OCI-LY7 (cell line): ENCODE data around the gene UCHL1. TPM values are rescaled to one million over a fixed set of nuclear protein-coding genes. Genes with fewer than 3 reads are reported as not detected.

ENCODE experiments used
- BruUV-seq: library from RNA; stranded (reverse); fragments of 400-500 nt; replicated peaks from 2 replicates; lab custom pipeline; 2021; lab: Mats Ljungman, UMichigan
- CTCF ChIA-PET: fragments of 300-600 bp; sonication (Branson Sonifier 250); formaldehyde crosslinking; loops from one replicate; lab custom pipeline; 2022; ENCODE audit warnings: antibody characterized with exemption; ENCODE audit not compliant: unreplicated experiment; lab: Charles Lee
- POLR2A ChIA-PET: fragments of 300-600 bp; sonication (Branson Sonifier 250); formaldehyde crosslinking; loops from one replicate; lab custom pipeline; 2022; ENCODE audit warnings: antibody characterized with exemption; lab: Charles Lee
- DNase-seq: peaks from one replicate; pipeline ENCODE4 v3.0.0-alpha.2; 2015; ENCODE audit warnings: low spot score
- H2AFZ ChIP-seq: fragments of 200-600 bp; sonication (generic), shearing (Covaris generic); 2 replicates; pipeline ENCODE4 v1.6.1; 2014; ENCODE audit warnings: mild to moderate bottlenecking, antibody characterized with exemption, low read length, moderate library complexity
- H3K27ac ChIP-seq: fragments of 200-600 bp; sonication (generic); 2 replicates; pipeline ENCODE4 v1.5.1; 2014; ENCODE audit warnings: mixed run types, low read depth, mild to moderate bottlenecking, moderate library complexity, low read length, inconsistent platforms; ENCODE audit not compliant: poor library complexity, severe bottlenecking
- H3K36me3 ChIP-seq: fragments of 200-600 bp; sonication (generic); 2 replicates; pipeline ENCODE4 v1.6.1; 2014; ENCODE audit warnings: mild to moderate bottlenecking, antibody characterized with exemption, low read length, moderate library complexity, mixed read lengths; ENCODE audit not compliant: insufficient read depth
- H3K4me1 ChIP-seq: fragments of 200-600 bp; sonication (generic); 2 replicates; pipeline ENCODE4 v1.5.1; 2014; ENCODE audit warnings: mild to moderate bottlenecking, low read length; ENCODE audit not compliant: insufficient read depth, poor library complexity, severe bottlenecking
- H3K4me2 ChIP-seq: fragments of 200-600 bp; sonication (generic); 2 replicates; pipeline ENCODE4 v1.6.1; 2014; ENCODE audit warnings: mild to moderate bottlenecking, low read length
- H3K4me3 ChIP-seq: fragments of 200-600 bp; sonication (generic); 2 replicates; pipeline ENCODE4 v1.5.1; 2014; ENCODE audit warnings: mild to moderate bottlenecking, low read depth, low read length; ENCODE audit not compliant: poor library complexity, severe bottlenecking
- H3K79me2 ChIP-seq: fragments of 200-600 bp; sonication (generic); 2 replicates; pipeline ENCODE4 v1.6.1; 2016; ENCODE audit warnings: low read depth, mild to moderate bottlenecking, low read length, moderate library complexity, mixed read lengths; ENCODE audit not compliant: insufficient read depth
- H3K9me2 ChIP-seq: fragments of 200-600 bp; sonication (generic); 2 replicates; pipeline ENCODE4 v1.6.1; 2016; ENCODE audit warnings: mild to moderate bottlenecking, low read length, mixed read lengths; ENCODE audit not compliant: insufficient read depth
- H3K9me3 ChIP-seq: fragments of 200-600 bp; sonication (generic); 2 replicates; pipeline ENCODE4 v1.6.1; 2014; ENCODE audit warnings: mild to moderate bottlenecking, mixed run types, low read length, mixed read lengths
- H4K20me1 ChIP-seq: fragments of 200-600 bp; sonication (generic); 2 replicates; pipeline ENCODE4 v1.6.1; 2014; ENCODE audit warnings: mild to moderate bottlenecking, antibody characterized with exemption, low read length, moderate library complexity, mixed read lengths; ENCODE audit not compliant: insufficient read depth
- EZH2phosphoT487 ChIP-seq: fragments of 200-600 bp; sonication (generic); IDR thresholded peaks from 2 replicates; pipeline ENCODE4 v1.6.1; 2018; ENCODE audit warnings: low read depth, borderline replicate concordance, mild to moderate bottlenecking, mixed run types, antibody characterized with exemption, low read length, moderate library complexity, mixed read lengths
- intact Hi-C: fragments of 100-400 bp; cut with micrococcal nuclease; formaldehyde crosslinking; loops from one replicate; pipeline ENCODE4 v1.10.0; 2022; ENCODE audit not compliant: unreplicated experiment
- total RNA-seq, 2 experiments: library from RNA; depleted of rRNA in 1 of 2; stranded (reverse); fragments of >200 nt in 1 of 2; shearing (Covaris generic) in 1 of 2; gene quantifications; 2 replicates each; pipeline ENCODE4 v1.2.3, GENCODE V29; 2014 to 2022
- TF ChIP-seq, protein P1 (sequence below): fragments of 200-600 bp; sonication (generic); conservative IDR thresholded peaks from 2 replicates; pipeline ENCODE4 v1.5.1; 2014; ENCODE audit warnings: mild to moderate bottlenecking, antibody characterized with exemption, low read length, moderate library complexity, mixed read lengths

The UCHL1 gene
- total RNA-seq, 2 experiments from 2014 or later: 430 to 432 TPM

DNA sequence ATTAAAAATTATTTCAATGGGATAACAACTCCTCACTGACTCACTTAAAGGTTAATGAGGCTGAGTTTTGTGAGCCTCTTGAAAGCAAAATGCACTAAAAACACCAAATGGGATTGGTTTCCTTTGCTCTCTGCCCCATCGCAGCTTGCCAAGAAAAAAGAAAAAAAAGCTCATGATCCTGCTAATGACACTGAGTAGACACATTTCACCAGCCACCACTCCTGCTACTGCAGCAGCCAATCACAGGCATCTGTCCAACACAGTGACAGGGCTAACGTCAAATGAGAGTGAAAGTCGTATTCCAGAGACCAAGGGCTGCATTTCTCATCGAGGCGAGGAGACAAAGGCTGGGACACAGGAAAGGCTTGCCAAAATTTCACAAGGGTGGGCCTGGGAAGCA, 47.5 kb upstream of the UCHL1 start:
- Histone ChIP-seq H2AFZ (no peak overlapping the region), H3K9me2 (no peaks in the 10 kb centered on the region), H3K4me2 (no peak overlapping the region), H4K20me1 (peaks cover 25% of the 10 kb centered on the region; the same call in 1 of the 2 replicates), H3K36me3 (no peaks in the 10 kb centered on the region), H3K79me2 (peaks cover 86% of the 10 kb centered on the region), H3K27ac (no peak overlapping the region), H3K4me1 (peaks cover 33% of the 10 kb centered on the region), H3K4me3 (no peak overlapping the region), H3K9me3 (no peaks in the 10 kb centered on the region)
- ChIA-PET CTCF (interaction anchor here (1.3 kb wide), 1 partner anchor 232 kb away, joined by 4 read pairs; no protein-coding TSS in a partner anchor), POLR2A (interaction anchor here (0.6 to 1.1 kb wide), 4 partner anchors 9 to 285 kb away, joined by 3 to 4 read pairs (median 4); partner anchors contain the start of gene UCHL1)
- no peak for DNase-seq
- intact Hi-C loops: no loop called here
- TF ChIP-seq, protein P1, sequence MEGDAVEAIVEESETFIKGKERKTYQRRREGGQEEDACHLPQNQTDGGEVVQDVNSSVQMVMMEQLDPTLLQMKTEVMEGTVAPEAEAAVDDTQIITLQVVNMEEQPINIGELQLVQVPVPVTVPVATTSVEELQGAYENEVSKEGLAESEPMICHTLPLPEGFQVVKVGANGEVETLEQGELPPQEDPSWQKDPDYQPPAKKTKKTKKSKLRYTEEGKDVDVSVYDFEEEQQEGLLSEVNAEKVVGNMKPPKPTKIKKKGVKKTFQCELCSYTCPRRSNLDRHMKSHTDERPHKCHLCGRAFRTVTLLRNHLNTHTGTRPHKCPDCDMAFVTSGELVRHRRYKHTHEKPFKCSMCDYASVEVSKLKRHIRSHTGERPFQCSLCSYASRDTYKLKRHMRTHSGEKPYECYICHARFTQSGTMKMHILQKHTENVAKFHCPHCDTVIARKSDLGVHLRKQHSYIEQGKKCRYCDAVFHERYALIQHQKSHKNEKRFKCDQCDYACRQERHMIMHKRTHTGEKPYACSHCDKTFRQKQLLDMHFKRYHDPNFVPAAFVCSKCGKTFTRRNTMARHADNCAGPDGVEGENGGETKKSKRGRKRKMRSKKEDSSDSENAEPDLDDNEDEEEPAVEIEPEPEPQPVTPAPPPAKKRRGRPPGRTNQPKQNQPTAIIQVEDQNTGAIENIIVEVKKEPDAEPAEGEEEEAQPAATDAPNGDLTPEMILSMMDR: no peak
- TF ChIP-seq EZH2phosphoT487: no peak
- no TSS peak for BruUV-seq

DNA sequence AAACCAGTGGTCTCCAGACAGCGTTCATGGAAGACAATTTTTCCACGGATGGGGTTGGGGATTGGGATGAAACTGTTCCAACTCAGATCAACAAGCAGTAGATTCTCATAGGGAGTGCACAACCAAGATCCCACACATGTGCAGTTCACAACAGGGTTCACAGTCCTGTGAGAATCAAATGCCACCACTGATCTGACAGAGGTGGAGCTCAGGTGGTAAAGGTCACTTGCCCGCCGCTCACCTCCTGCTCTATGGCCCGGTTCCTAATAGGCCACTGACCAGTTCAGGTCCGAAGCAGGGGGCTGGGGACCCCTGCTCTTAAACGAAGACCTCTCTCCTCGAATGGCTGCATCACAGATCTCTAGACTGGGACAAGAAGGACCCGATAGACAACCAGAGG, 46.8 kb upstream of the UCHL1 start:
- intact Hi-C loops: loop anchor here (5.0 to 10.0 kb wide), 3 partner anchors 78 to 1018 kb away; no protein-coding TSS in a partner anchor
- no peak overlapping the region for H3K4me2 ChIP-seq

More for the DNA sequence above, 46.8 kb upstream of the UCHL1 start:
- Histone ChIP-seq H4K20me1 (peaks cover 25% of the 10 kb centered on the region; the same call in 1 of the 2 replicates), H3K9me3 (no peaks in the 10 kb centered on the region), H3K27ac (no peak overlapping the region), H3K4me3 (no peak overlapping the region), H2AFZ (no peak overlapping the region), H3K4me1 (peaks cover 36% of the 10 kb centered on the region), H3K79me2 (peaks cover 83% of the 10 kb centered on the region), H3K9me2 (no peaks in the 10 kb centered on the region), H3K36me3 (no peaks in the 10 kb centered on the region)
- ChIA-PET CTCF (no interaction called here), POLR2A (interaction anchor here (1.0 kb wide), 1 partner anchor 224 kb away, joined by 3 read pairs; no protein-coding TSS in a partner anchor)
- TF ChIP-seq EZH2phosphoT487: no peak
- TF ChIP-seq, protein P1: no peak
- no TSS peak for BruUV-seq
- no peak for DNase-seq
